Trophoblast cell (in vitro differentiated cells and primary cell): Measurements from ENCODE around the gene ANKRD33B.

Source experiments
- DNase-seq, 2 donors: peaks; one replicate each; pipeline ENCODE4 v3.0.0-alpha.2; 2016
- H2AFZ ChIP-seq: 2 replicates; pipeline ENCODE4 v1.6.1; 2013; ENCODE audit warnings: low read length, moderate library complexity, mild to moderate bottlenecking; ENCODE audit not compliant: insufficient read depth, poor library complexity
- H2AK5ac ChIP-seq: 2 replicates; pipeline ENCODE4 v1.6.1; 2013; ENCODE audit warnings: mild to moderate bottlenecking, low read length
- H2BK120ac ChIP-seq: 2 replicates; pipeline ENCODE4 v1.6.1; 2013; ENCODE audit warnings: low read length, mild to moderate bottlenecking, moderate library complexity; ENCODE audit not compliant: insufficient read depth, poor library complexity
- H2BK12ac ChIP-seq: 2 replicates; pipeline ENCODE4 v1.6.1; 2013; ENCODE audit warnings: mild to moderate bottlenecking, low read length, moderate library complexity
- H2BK5ac ChIP-seq: 2 replicates; pipeline ENCODE4 v1.6.1; 2013; ENCODE audit warnings: low read length, low read depth, moderate library complexity, mild to moderate bottlenecking; ENCODE audit not compliant: poor library complexity
- H3K14ac ChIP-seq: 2 replicates; pipeline ENCODE4 v1.6.1; 2013; ENCODE audit warnings: mild to moderate bottlenecking, low read length
- H3K18ac ChIP-seq: 2 replicates; pipeline ENCODE4 v1.6.1; 2013; ENCODE audit warnings: mild to moderate bottlenecking, low read length
- H3K23ac ChIP-seq: 2 replicates; pipeline ENCODE4 v1.6.1; 2013; ENCODE audit warnings: low read length
- H3K27ac ChIP-seq: 2 replicates; pipeline ENCODE4 v1.5.1; 2013; ENCODE audit warnings: low read depth, mild to moderate bottlenecking, inconsistent platforms, low read length, moderate library complexity
- H3K27me3 ChIP-seq: 2 replicates; pipeline ENCODE4 v1.6.1; 2013; ENCODE audit warnings: inconsistent platforms, mild to moderate bottlenecking, low read length, moderate library complexity; ENCODE audit not compliant: insufficient read depth
- H3K36me3 ChIP-seq, 2 experiments: 1 replicate in 1 of 2; 2 replicates in 1 of 2; pipeline ENCODE4 v1.6.1; 2013; ENCODE audit warnings: low read length in 2 of 2, mild to moderate bottlenecking in 2 of 2, moderate library complexity in 1 of 2; ENCODE audit not compliant: insufficient read depth in 2 of 2, control insufficient read depth in 1 of 2
- H3K4ac ChIP-seq: 2 replicates; pipeline ENCODE4 v1.6.1; 2013; ENCODE audit warnings: low read depth, mild to moderate bottlenecking, low read length, moderate library complexity
- H3K4me1 ChIP-seq, 2 experiments: 1 replicate in 1 of 2; 2 replicates in 1 of 2; pipeline ENCODE4 v1.6.1; 2013; ENCODE audit warnings: low read length in 2 of 2, mild to moderate bottlenecking in 2 of 2, moderate library complexity in 1 of 2; ENCODE audit not compliant: insufficient read depth in 2 of 2, control insufficient read depth in 1 of 2
- H3K4me2 ChIP-seq: 2 replicates; pipeline ENCODE4 v1.6.1; 2013; ENCODE audit warnings: inconsistent platforms, mild to moderate bottlenecking, low read length, moderate library complexity
- H3K4me3 ChIP-seq: 2 replicates; pipeline ENCODE4 v1.5.1; 2013; ENCODE audit warnings: mild to moderate bottlenecking, low read depth, low read length, inconsistent platforms
- H3K79me1 ChIP-seq: one replicate; pipeline ENCODE4 v1.6.1; 2013; ENCODE audit warnings: low read length
- H3K79me2 ChIP-seq: 2 replicates; pipeline ENCODE4 v1.6.1; 2013; ENCODE audit warnings: low read length, mild to moderate bottlenecking; ENCODE audit not compliant: control insufficient read depth, insufficient read depth, poor library complexity
- H3K9ac ChIP-seq: 2 replicates; pipeline ENCODE4 v1.6.1; 2013; ENCODE audit warnings: mild to moderate bottlenecking, low read length
- H3K9me3 ChIP-seq: 2 replicates; pipeline ENCODE4 v1.6.1; 2013; ENCODE audit warnings: low read depth, mild to moderate bottlenecking, control low read depth, inconsistent platforms, low read length; ENCODE audit not compliant: insufficient read depth
- H4K12ac ChIP-seq: 2 replicates; pipeline ENCODE4 v1.6.1; 2013; ENCODE audit warnings: low read depth, mild to moderate bottlenecking, low read length, moderate library complexity
- H4K8ac ChIP-seq: 2 replicates; pipeline ENCODE4 v1.6.1; 2013; ENCODE audit warnings: low read depth, mild to moderate bottlenecking, low read length, moderate library complexity
- H4K91ac ChIP-seq: one replicate; pipeline ENCODE4 v1.6.1; 2013; ENCODE audit warnings: low read depth, mild to moderate bottlenecking, low read length, moderate library complexity
- WGBS: extraction: QIAGEN DNeasy Blood & Tissue Kit; methylation state at CpG from one replicate; pipeline ENCODE4 v1.1.7; 2013; ENCODE audit warnings: missing lambda C conversion rate; ENCODE audit not compliant: insufficient read length, insufficient coverage; ENCODE audit errors: extremely low coverage; 5-methylcytosine and 5-hydroxymethylcytosine counted together

The ANKRD33B gene

DNA sequence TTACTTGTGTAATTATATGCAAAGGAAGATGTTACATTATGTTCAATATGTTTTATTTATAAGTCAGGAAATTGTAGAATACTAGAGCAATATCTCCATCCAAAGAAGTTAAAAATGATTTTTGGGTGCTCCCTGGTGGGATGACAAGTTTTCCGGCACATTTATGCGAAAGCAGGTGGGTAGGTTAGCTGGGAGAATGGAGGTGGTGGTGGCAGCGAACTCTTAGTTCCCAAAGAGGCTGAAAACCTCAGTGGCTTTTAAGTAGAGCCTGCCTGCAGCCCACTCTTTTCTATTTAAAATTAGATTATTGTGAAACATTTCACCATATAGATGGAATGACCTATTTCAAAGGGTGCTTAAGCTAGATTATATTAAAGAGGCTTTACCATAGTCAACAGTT lies 51.8 kb downstream of the ANKRD33B start:
- H4K91ac ChIP-seq = no peak overlapping the region
- no peaks in the 10 kb centered on the region for H3K79me1 ChIP-seq
- H2AK5ac ChIP-seq = no peak overlapping the region
- H3K14ac ChIP-seq = no peak overlapping the region
- no peak overlapping the region for H2AFZ ChIP-seq
- H2BK120ac ChIP-seq = no peak overlapping the region
- DNase-seq = no peak
- no peak overlapping the region for H3K27ac ChIP-seq
- H3K9me3 ChIP-seq = peaks cover 2% of the 10 kb centered on the region
- peaks cover 11 to 12% of the 10 kb centered on the region in 2 experiments for H3K36me3 ChIP-seq
- no peak overlapping the region for H4K12ac ChIP-seq
- H3K9ac ChIP-seq = no peak overlapping the region
- no peak overlapping the region for H3K18ac ChIP-seq
- no peaks in the 10 kb centered on the region for H3K79me2 ChIP-seq
- no CpG with 5 or more reads among the region's 3 CpGs for WGBS
- H2BK12ac ChIP-seq = no peak overlapping the region
- no peak overlapping the region for H2BK5ac ChIP-seq
- H3K4me3 ChIP-seq = no peak overlapping the region
- H3K27me3 ChIP-seq = no peaks in the 10 kb centered on the region
- no peak overlapping the region for H3K4ac ChIP-seq
- H4K8ac ChIP-seq = no peak overlapping the region
- no peak overlapping the region for H3K23ac ChIP-seq
- no peak overlapping the region for H3K4me2 ChIP-seq
- H3K4me1 ChIP-seq = no peaks in the 10 kb centered on the region

DNA sequence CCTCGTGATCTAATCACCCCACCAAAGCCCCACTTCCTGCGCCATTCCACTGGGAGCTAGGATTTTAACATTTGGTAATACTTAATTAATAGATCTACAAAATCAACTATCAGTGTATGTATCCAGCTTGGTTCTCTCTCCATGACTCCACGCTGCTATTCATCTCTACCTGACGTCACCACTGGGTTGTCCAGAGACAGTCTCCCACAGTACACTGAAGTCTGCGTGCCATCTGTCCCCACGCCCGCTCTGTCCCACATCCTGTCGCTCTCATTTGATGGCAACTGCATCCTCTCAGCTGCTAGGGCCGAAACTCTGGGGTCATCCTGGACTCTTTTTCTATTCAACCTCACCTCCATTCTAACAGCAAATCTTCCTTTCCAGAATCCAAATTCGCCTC lies 53.2 kb downstream of the ANKRD33B start:
- no peak overlapping the region for H3K9ac ChIP-seq
- no peaks in the 10 kb centered on the region for H3K79me1 ChIP-seq
- no peak overlapping the region for H2AK5ac ChIP-seq
- no peak overlapping the region for H4K91ac ChIP-seq
- H3K27ac ChIP-seq = no peak overlapping the region
- H2BK5ac ChIP-seq = no peak overlapping the region
- H2AFZ ChIP-seq = no peak overlapping the region
- H4K12ac ChIP-seq = no peak overlapping the region
- H3K36me3 ChIP-seq = peaks cover 11 to 12% of the 10 kb centered on the region in 2 experiments
- no peaks in the 10 kb centered on the region for H3K27me3 ChIP-seq
- no peak overlapping the region for H3K18ac ChIP-seq
- WGBS = no CpG with 5 or more reads among the region's 10 CpGs
- H3K4me2 ChIP-seq = no peak overlapping the region
- no peak overlapping the region for H3K23ac ChIP-seq
- H2BK12ac ChIP-seq = no peak overlapping the region
- no peak overlapping the region for H2BK120ac ChIP-seq
- no peak overlapping the region for H3K4ac ChIP-seq
- H3K79me2 ChIP-seq = no peaks in the 10 kb centered on the region
- peaks cover 2% of the 10 kb centered on the region for H3K9me3 ChIP-seq
- no peaks in the 10 kb centered on the region for H3K4me1 ChIP-seq
- no peak overlapping the region for H4K8ac ChIP-seq
- H3K14ac ChIP-seq = no peak overlapping the region
- no peak overlapping the region for H3K4me3 ChIP-seq
- no peak for DNase-seq

DNA sequence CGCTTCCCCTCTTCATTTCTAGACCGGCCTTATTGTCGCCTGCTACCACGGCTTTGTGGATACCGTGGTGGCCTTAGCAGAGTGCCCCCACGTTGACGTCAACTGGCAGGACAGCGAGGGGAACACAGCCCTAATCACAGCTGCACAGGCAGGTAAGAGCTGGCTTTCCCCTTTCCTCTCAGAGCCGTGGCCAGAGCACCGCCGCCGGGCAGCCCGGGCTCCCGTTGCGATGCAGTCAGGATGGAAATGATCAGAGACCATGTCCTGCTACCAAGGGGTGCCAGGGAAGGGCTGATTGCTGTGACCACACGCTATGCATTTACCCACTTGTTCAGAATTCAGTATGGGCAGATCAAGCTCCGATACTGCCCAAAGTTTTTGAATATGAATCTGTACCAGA lies 54.4 kb downstream of the ANKRD33B start:
- H3K23ac ChIP-seq = no peak overlapping the region
- DNase-seq = no peak
- H3K4me2 ChIP-seq = no peak overlapping the region
- H3K36me3 ChIP-seq = peaks cover 11 to 13% of the 10 kb centered on the region in 2 experiments
- no peaks in the 10 kb centered on the region for H3K27me3 ChIP-seq
- no peak overlapping the region for H2AFZ ChIP-seq
- no peak overlapping the region for H3K27ac ChIP-seq
- H2BK12ac ChIP-seq = no peak overlapping the region
- H4K8ac ChIP-seq = no peak overlapping the region
- H3K9ac ChIP-seq = no peak overlapping the region
- H3K79me2 ChIP-seq = no peaks in the 10 kb centered on the region
- no peak overlapping the region for H3K14ac ChIP-seq
- H4K12ac ChIP-seq = no peak overlapping the region
- H2BK120ac ChIP-seq = no peak overlapping the region
- no peaks in the 10 kb centered on the region for H3K4me1 ChIP-seq
- no peak overlapping the region for H3K18ac ChIP-seq
- no peak overlapping the region for H2AK5ac ChIP-seq
- no peaks in the 10 kb centered on the region for H3K79me1 ChIP-seq
- no peak overlapping the region for H3K4ac ChIP-seq
- H3K9me3 ChIP-seq = peaks cover 2% of the 10 kb centered on the region
- WGBS = no CpG with 5 or more reads among the region's 17 CpGs
- H2BK5ac ChIP-seq = no peak overlapping the region
- H3K4me3 ChIP-seq = no peak overlapping the region
- H4K91ac ChIP-seq = no peak overlapping the region

DNA sequence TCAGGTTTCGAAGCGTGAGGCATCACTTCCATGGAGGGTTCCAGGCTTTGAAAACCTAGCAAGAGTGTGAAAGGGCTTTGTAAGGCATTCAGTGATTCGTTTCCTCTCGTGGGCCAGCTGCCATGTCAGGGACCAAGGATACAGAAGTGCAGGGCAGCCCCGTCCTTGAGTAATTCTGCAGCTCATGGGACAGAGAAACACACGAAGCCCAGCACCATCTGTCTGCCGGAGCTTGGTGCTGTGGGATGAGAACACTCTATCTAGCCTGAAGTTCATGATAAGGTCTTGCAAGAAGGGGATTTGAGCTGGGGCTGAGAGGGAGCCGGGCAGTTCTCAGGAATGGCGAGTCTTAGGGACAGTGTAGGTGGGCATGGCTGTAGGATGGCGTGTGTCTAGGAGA lies 55.8 kb downstream of the ANKRD33B start:
- Histone ChIP-seq H4K8ac (no peak overlapping the region), H3K4ac (no peak overlapping the region), H3K36me3 (peaks cover 11 to 14% of the 10 kb centered on the region in 2 experiments), H3K9me3 (peaks cover 2% of the 10 kb centered on the region), H3K14ac (no peak overlapping the region), H3K9ac (no peak overlapping the region), H3K27ac (no peak overlapping the region), H2AK5ac (no peak overlapping the region), H3K18ac (no peak overlapping the region), H2BK5ac (no peak overlapping the region), H3K27me3 (no peaks in the 10 kb centered on the region), H4K12ac (no peak overlapping the region), H3K4me1 (no peaks in the 10 kb centered on the region), H4K91ac (no peak overlapping the region), H3K79me1 (no peaks in the 10 kb centered on the region), H2BK12ac (no peak overlapping the region), H3K23ac (no peak overlapping the region), H2BK120ac (no peak overlapping the region), H3K4me2 (no peak overlapping the region), H2AFZ (no peak overlapping the region), H3K79me2 (no peaks in the 10 kb centered on the region), H3K4me3 (no peak overlapping the region)
- no CpG with 5 or more reads among the region's 10 CpGs for WGBS
- no peak for DNase-seq
